ENCODE results near the gene FOXN4.

DNA sequence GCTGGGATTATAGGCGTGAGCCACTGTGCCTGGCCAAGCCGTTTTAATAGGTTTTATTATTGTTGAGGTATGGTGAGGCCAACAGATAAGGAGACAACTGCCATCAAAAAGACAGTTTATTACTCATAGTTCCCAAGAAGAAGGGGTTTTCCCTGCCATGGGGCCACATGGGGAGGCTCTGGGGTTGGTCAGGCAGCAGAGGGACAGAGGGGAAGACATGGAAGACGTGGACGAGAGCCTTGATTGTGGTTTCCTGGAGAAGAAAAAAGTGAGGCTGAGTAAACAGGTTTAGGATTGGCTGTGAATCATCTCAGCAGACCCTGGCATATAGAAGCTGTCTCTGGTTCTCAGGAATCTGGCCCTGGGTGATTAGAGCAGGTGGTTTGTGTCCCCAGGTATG, 69.9 kb downstream of the FOXN4 start:
- no peak for TF ChIP-seq POLR2A (IDR thresholded peaks at IDR 0.05)
- no peak for TF ChIP-seq CTCF (IDR thresholded peaks at IDR 0.05)
- no peak for TF ChIP-seq POLR2AphosphoS5 (IDR thresholded peaks at IDR 0.05)
